HG03039 (cell line): Measurements from ENCODE around the gene BCL2L2.

Experiments
- ATAC-seq: cut with Tn5 transposase; IDR thresholded peaks from one replicate; pipeline ENCODE4 v1.9.1; 2021; ENCODE audit warnings: mild to moderate bottlenecking, moderate library complexity; ENCODE audit not compliant: unreplicated experiment

Gene BCL2L2

GRCh38 chr14:23299211-23299957 lies 7.2 kb upstream of the BCL2L2 start:
- ATAC-seq, result no peak

DNA sequence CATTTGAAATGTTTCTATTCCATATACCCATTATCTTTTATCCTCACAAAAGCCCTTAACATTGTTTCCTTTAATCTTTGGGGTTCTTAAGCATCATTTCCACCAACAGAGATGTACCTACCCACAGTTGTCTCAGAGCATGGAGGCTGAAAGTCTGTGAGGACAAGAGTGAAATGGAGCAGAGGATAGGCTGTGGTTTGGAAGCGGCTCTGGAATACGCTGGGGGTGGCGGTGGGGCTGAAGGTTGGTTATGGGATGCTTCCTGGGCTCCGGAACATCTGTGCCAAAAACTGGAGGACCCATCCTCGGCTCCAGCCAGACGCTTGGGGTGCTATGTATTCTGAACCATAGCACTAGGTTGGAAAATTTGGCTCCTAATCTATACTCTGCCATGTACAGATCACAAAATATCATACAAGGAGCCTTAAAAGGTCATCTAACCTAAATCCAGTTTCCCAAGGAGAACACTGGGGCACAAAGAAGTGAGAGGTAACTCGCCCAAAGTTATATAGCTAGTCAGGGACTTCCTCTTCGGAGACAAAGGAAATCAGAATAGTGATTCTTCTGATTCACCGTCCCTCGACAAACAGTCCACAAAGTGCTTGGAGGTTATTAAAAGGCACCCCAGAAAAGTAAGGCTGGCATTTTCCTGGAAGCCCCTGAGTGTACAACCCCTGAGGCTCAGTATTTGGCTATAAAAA lies 6.5 kb upstream of the BCL2L2 start:
- ATAC-seq, result no peak

DNA sequence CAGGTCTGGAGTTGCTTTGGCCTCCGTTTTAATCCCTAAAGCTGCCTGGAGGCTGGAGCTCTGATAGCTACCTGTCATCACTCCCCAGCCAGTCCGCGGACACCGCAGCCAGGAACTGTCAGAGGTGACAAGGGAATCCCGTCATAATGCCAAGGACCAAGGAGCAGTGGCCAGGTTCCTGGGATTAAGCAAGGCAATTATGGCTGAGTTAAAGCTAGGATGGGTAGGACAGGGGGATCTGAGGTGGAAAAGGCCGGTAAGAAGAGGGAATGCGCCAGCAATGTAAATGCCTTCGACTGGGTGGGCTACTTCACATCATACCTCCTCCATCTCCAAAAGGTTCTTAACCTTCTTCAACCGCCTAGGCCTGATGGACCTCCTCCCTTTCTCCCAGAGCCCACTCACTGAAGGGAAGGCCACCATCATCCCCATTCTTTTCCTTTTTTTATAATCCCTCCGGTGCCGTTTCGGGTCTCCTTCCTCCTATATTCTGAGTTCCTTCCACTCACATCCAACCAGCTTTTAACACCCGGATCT lies 5.9 kb upstream of the BCL2L2 start:
- ATAC-seq, result no peak

GRCh38 chr14:23301288-23301968 lies 5.2 kb upstream of the BCL2L2 start:
- ATAC-seq, result peak; percentile 78

DNA sequence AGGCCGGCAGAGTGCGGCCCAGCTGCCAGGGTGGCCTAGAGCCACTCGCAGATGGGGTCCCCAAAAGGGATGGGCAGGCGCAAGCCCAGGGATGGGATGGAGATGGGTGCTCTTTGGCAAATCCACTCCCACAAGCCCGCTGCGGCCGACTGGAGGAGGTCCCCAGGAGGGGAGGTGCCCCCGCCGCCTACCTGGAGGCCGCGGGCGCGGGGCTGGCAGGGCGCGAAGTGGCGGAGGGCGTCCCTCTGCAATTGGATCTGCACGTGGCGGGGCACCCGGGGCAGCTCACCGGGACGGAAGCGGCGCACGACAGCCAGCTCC lies 4.7 kb upstream of the BCL2L2 start:
- peak; percentile 10 for ATAC-seq

DNA sequence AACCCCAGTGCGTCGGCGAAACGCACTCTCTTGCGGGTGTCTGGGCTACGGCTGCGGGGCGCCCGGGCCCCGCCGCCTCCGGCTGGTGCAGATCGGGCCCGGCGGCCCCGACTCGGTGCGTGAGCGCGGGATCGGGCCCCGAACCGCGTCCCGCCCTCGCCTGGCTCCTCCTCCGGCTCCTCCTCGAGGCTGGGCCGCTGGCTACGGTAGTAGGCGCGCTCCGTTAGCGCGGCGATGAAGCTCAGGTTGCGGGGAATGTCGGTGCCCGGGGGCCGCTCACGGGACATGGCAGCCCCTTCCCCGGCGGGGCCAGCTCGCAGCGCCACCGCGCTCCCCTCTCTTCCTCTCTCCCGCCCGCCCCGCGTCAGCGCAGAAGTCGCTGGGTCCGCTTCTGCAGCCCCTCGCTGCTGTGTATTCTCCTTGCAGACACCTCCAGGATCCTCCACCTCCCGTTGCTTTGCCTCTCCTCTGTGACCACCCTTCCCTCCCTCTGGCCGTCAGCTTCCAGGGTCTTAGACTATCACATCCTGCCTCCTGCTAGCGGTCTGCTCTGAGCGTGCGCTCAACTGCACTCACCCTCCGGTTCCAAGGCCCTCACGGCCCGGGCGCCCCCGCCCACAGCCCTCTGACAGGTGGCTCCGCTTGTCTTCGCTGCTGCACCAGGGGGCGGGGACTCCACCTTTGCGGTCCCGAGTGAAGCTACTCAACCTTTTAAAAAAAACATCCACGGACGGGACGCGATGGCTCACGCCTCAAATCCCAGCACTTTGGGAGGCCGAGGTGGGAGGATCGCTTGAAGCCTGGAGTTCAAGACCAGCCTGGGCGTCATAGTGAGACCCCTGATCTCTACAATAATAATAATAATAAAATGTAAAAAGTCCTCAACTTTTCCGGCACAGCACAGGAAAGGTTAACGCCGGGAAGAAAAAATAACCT lies 4.1 kb upstream of the BCL2L2 start, which contains the start of gene PPP1R3E:
Gene PPP1R3E (minus strand): TSS at position 570 of the 936 bp plus-strand sequence. CDS start 283 bp downstream, at position 287.
- peak; percentile 23 for ATAC-seq

DNA sequence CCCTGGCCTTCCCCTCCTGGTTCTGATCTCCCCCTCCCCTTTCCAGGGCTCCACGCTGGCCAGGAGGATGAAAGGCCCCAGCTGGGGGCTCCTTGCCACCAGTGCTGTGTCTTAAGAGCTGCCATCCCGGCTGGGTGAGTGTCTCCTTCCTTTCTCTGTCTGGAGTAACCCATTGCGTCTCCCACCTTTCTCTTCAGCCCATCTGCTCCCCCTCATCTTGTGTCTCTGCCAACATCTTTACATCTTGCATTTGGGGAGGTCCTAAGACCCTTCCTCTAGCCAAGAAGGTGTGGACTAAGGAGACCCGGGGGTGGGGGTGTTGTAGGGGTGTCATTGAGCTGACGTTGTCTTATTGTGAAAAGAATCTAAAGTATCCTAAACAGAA lies 505 bp downstream of the BCL2L2 start:
- ATAC-seq, result no peak

DNA sequence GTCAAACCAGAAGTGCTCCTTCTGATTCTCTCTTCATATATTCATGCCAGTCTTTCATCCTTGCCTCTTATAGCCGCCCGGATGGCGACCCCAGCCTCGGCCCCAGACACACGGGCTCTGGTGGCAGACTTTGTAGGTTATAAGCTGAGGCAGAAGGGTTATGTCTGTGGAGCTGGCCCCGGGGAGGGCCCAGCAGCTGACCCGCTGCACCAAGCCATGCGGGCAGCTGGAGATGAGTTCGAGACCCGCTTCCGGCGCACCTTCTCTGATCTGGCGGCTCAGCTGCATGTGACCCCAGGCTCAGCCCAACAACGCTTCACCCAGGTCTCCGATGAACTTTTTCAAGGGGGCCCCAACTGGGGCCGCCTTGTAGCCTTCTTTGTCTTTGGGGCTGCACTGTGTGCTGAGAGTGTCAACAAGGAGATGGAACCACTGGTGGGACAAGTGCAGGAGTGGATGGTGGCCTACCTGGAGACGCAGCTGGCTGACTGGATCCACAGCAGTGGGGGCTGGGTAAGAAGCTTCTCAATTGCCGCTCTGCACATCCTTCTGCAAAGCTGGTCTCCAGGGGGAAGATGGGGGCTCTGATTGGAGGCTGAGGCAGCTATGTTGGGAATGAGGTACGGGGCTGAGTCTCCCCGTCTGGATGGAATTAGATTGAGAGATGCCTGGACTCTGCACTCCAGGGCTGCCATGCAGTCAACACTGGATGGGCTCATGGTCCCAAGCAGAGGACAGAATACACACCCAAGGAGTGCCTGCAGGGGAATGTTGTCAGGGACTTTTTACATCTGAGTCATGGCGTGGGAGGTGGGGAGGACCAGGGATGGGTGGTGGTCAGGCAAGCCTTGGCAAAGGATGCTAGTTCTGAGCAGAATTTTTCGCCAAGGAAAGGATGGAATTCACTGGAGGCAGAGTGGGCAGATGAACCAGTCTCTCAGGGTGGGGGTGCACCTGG lies 1.3 kb downstream of the BCL2L2 start:
- no peak for ATAC-seq

DNA sequence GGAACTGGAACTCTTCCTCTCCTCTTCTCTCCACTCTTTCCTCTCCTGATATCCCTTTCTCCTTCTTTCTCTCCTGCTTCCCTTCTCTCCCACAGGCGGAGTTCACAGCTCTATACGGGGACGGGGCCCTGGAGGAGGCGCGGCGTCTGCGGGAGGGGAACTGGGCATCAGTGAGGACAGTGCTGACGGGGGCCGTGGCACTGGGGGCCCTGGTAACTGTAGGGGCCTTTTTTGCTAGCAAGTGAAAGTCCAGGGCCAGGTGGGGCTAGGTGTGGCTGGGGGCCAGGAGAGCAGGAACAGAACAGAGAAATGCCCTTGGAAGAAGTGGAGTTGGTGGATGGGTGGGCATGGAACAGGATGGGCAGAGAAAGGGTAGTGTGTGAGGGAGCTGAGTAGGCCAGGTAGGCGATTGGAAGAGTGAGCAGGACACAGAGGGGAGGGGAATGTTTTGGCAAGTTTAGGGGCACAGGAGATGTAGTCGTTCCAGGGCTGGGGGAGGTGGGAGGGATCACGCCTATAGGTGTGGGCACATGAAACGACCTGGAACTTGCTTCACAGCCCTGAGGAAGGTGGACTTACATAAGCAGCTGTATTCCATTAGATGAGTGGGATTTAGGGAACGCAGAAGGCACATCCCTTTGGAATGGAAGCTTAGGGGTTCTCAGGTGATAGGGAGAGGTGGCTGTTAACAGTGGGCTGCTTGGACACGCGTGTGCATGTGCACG lies 2.2 kb downstream of the BCL2L2 start:
- ATAC-seq, result no peak

DNA sequence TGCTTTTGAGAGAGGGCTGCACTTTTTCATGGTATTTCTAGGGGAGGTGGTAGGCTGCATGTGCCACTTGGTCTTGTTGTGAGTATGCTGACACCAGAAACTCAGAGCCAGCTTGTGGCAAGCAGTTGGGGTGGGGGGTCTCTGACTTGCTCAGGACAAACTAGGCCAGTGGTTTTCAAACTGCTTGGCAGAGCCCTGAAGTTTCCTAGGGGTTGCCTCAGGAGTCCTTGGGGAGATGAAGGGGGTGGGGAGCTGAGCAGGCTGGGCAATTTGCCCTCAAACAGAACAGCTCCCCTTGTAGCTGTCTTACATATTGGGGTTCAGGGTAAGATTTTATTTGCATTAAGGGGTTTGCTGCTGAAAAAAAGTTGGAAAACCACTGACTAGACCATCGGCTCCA lies 3.9 kb downstream of the BCL2L2 start:
- ATAC-seq, result no peak

DNA sequence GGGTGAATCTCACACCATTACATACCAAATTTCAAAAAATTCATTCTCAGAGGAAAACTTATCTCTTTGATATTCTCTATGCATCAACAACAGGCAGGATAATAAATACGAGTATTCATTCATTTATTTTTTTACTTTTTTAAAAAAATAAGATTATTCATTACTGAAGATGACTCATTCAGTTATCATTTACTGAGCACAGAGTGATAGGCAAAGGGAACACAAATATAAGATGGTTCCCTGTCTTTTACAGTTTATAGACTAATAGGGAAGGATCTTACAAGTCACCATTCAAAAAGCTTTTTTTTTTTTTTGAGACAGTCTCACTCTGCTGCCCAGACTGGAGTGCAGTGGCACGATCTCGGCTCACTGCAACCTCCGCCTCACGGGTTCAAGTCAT lies 9.7 kb downstream of the BCL2L2 start:
- ATAC-seq, result no peak

GRCh38 chr14:23319746-23320583 lies 13.3 kb downstream of the BCL2L2 start:
- no peak for ATAC-seq

- peak; percentile 88 for ATAC-seq
Observed at GRCh38 chr14:23320584-23321571, 14.2 kb downstream of the BCL2L2 start, which contains the start of gene PABPN1. PABPN1 (plus strand) TSS chr14:23321457; CDS start chr14:23321470, 13 bp downstream.

DNA sequence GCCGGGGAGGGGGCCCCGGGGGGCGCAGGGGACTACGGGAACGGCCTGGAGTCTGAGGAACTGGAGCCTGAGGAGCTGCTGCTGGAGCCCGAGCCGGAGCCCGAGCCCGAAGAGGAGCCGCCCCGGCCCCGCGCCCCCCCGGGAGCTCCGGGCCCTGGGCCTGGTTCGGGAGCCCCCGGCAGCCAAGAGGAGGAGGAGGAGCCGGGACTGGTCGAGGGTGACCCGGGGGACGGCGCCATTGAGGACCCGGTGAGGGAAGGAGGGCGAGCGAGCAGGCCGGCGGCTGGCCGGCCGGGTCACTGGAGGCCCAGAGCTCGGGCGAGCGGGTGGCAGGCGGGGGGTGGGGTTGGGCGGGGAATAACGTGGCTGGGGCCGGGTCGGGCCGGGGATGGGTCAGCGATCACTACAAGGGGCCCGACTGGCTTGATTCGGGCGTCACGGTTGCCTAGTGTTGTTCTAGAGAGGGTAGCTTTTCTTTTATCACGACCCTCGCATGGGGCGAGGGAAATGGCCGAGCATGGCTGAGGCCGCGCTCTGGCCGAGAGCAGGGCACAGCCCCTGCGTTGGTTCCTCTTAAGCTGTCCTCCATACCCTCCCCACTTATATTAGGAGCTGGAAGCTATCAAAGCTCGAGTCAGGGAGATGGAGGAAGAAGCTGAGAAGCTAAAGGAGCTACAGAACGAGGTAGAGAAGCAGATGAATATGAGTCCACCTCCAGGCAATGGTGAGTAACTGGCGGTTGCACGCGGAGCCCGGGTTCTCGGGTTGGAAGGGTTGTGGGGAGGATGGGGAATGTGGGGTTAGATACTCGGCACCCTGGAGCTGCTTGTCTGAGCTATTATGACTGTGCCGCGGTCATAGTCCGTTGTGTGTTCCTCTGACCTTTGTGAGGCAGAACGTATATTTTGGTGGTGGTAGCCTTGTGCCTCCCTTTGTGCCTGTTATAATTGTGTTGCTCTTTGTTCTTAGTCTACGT lies 15.2 kb downstream of the BCL2L2 start:
- ATAC-seq, result peak; percentile 17
